ENCODE measurements around the gene CAMK2G.
"Not testable (repeated sequence)": the region's sequence is repeated elsewhere in the genome, so short reads cannot be mapped to it uniquely, and the experiment has no call there.

Gene CAMK2G

GRCh38 chr10:73812657-73813056 is 61.7 kb downstream of the CAMK2G start:
- DNase-seq (ENCODE audit: low read depth in 2 of 2): no peak

GRCh38 chr10:73810735-73811465 is 63.5 kb downstream of the CAMK2G start:
- DNase-seq (ENCODE audit: low read depth in 2 of 2): no peak

- no peak for DNase-seq (ENCODE audit: low read depth in 2 of 2)
Observed at GRCh38 chr10:73810358-73810734, 64.0 kb downstream of the CAMK2G start.

- no peak for DNase-seq (ENCODE audit: low read depth in 2 of 2)
Observed at GRCh38 chr10:73809061-73809818, 65.1 kb downstream of the CAMK2G start.

- DNase-seq (ENCODE audit: low read depth in 2 of 2): no peak
Observed at GRCh38 chr10:73808021-73808815, 66.1 kb downstream of the CAMK2G start.

GRCh38 chr10:73807471-73807870 is 66.9 kb downstream of the CAMK2G start:
- no peak for DNase-seq (ENCODE audit: low read depth in 2 of 2)

- no peak for DNase-seq (ENCODE audit: low read depth in 2 of 2)
Observed at GRCh38 chr10:73806176-73806950, 68.0 kb downstream of the CAMK2G start.

GRCh38 chr10:73803680-73804286 is 70.6 kb downstream of the CAMK2G start:
- DNase-seq (ENCODE audit: low read depth in 2 of 2): no peak

GRCh38 chr10:73802276-73802991 is 71.9 kb downstream of the CAMK2G start:
- DNase-seq (ENCODE audit: low read depth in 2 of 2): no peak

- DNase-seq (ENCODE audit: low read depth in 2 of 2): no peak
Observed at GRCh38 chr10:73801253-73801590, 73.1 kb downstream of the CAMK2G start.

- DNase-seq (ENCODE audit: low read depth in 2 of 2): no peak
Observed at GRCh38 chr10:73800560-73801252, 73.6 kb downstream of the CAMK2G start.

GRCh38 chr10:73799899-73800559 is 74.3 kb downstream of the CAMK2G start:
- no peak for DNase-seq (ENCODE audit: low read depth in 2 of 2)

- no peak for DNase-seq (ENCODE audit: low read depth in 2 of 2)
Observed at GRCh38 chr10:73798927-73799560, 75.3 kb downstream of the CAMK2G start.

GRCh38 chr10:73798087-73798486 is 76.3 kb downstream of the CAMK2G start:
- no peak for DNase-seq (ENCODE audit: low read depth in 2 of 2)

- DNase-seq (ENCODE audit: low read depth in 2 of 2): no peak
Observed at GRCh38 chr10:73797324-73798025, 76.9 kb downstream of the CAMK2G start.

GRCh38 chr10:73796766-73797165 is 77.6 kb downstream of the CAMK2G start:
- DNase-seq (ENCODE audit: low read depth in 2 of 2): no peak

GRCh38 chr10:73796035-73796434 is 78.3 kb downstream of the CAMK2G start:
- not testable (repeated sequence) for DNase-seq (ENCODE audit: low read depth in 2 of 2)

GRCh38 chr10:73795491-73795890 is 78.9 kb downstream of the CAMK2G start:
- not testable (repeated sequence) for DNase-seq (ENCODE audit: low read depth in 2 of 2)

Data from fibroblast of skin of left biceps (primary cell).